Measurements from ENCODE around the gene SLC4A3. TPM values are rescaled to one million over a fixed set of nuclear protein-coding genes. Genes with fewer than 3 reads are reported as not detected.
"Not testable (repeated sequence)": the region's sequence is repeated elsewhere in the genome, so short reads cannot be mapped to it uniquely, and the experiment has no call there.

SLC4A3 gene
- total RNA-seq, 1 experiment from 2014 or later, result 11.4 TPM

GRCh38 chr2:219648963-219649362 lies 21.5 kb downstream of the SLC4A3 start:
- no peak for DNase-seq (ENCODE audit: low spot score)

GRCh38 chr2:219650426-219651248 lies 23.2 kb downstream of the SLC4A3 start:
- DNase-seq (ENCODE audit: low spot score), result no peak

GRCh38 chr2:219651656-219652055 lies 24.2 kb downstream of the SLC4A3 start:
- DNase-seq (ENCODE audit: low spot score), result not testable (repeated sequence)

- DNase-seq (ENCODE audit: low spot score), result peak; percentile 52
Measured at GRCh38 chr2:219656526-219656925, 29.1 kb downstream of the SLC4A3 start.

- no peak for DNase-seq (ENCODE audit: low spot score)
Measured at GRCh38 chr2:219658196-219658846, 30.9 kb downstream of the SLC4A3 start.

GRCh38 chr2:219658874-219659273 lies 31.4 kb downstream of the SLC4A3 start:
- no peak for DNase-seq (ENCODE audit: low spot score)

- no peak for DNase-seq (ENCODE audit: low spot score)
Measured at GRCh38 chr2:219661197-219661954, 33.9 kb downstream of the SLC4A3 start.

- DNase-seq (ENCODE audit: low spot score), result no peak
Measured at GRCh38 chr2:219661955-219662395, 34.5 kb downstream of the SLC4A3 start.

DNA sequence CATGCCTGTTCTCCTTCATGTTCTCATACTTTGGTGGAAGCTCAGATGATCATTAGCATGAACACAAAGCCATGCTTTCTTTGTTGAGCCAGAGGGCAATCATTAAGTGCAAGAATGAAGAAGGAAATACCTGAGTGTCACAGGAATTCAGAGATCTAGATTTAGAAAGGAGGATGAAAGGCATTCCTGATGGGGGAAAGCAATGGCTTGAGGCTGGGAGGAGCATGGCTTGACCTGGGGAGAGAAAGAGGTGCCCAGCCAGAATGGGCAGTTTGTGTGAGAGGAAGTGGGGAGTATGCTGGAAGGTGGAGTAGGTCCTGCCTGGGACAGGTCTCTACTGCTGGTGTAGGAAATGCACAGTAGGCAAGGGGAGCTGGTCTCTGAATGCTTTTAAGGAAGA lies 35.1 kb downstream of the SLC4A3 start:
- DNase-seq (ENCODE audit: low spot score), result no peak

GRCh38 chr2:219663116-219663762 lies 35.8 kb downstream of the SLC4A3 start:
- DNase-seq (ENCODE audit: low spot score), result no peak

- DNase-seq (ENCODE audit: low spot score), result no peak
Measured at GRCh38 chr2:219664041-219664440, 36.6 kb downstream of the SLC4A3 start.

DNA sequence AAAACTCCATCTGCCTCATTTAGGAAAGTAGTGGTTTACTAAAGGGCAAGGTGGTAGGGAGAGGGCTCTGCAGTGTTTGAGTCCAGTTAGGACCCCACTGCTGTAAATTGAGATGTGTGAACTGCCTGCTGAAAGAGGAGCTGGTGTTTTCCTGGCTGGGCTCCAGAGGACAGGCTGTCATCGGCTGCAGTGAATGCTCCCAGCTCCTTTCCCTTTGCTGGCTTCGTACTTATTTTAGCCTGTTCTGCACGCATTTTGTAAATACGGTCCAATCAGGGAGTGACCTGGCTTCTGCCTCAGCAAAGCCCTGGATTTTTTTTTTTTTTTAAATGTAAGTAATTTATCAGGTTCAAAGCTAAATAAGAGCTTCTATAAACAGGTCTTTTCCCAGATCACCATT lies 37.5 kb downstream of the SLC4A3 start:
- DNase-seq (ENCODE audit: low spot score), result no peak

GRCh38 chr2:219665926-219666325 lies 38.5 kb downstream of the SLC4A3 start:
- no peak for DNase-seq (ENCODE audit: low spot score)

DNA sequence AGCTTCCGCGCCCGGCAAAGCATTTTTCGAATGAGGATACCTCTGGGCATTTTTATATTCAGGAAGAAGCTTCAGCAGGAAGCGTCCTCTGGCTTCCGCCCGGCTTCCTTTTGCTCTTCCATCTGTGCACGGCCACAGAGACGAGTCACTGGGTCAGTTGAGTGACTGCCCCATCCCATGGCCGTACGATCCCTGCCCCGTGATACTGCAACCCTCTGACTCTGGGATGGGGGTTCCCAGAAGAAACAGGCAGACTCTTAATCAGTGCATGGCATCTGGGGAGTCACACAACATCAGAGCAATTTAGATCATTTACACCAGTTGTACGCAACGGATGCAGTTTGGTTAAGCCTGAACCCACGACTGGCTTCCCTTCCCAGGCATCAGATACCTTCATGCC lies 40.9 kb downstream of the SLC4A3 start:
- no peak for DNase-seq (ENCODE audit: low spot score)

GRCh38 chr2:219670386-219670785 lies 43.0 kb downstream of the SLC4A3 start:
- no peak for DNase-seq (ENCODE audit: low spot score)

DNA sequence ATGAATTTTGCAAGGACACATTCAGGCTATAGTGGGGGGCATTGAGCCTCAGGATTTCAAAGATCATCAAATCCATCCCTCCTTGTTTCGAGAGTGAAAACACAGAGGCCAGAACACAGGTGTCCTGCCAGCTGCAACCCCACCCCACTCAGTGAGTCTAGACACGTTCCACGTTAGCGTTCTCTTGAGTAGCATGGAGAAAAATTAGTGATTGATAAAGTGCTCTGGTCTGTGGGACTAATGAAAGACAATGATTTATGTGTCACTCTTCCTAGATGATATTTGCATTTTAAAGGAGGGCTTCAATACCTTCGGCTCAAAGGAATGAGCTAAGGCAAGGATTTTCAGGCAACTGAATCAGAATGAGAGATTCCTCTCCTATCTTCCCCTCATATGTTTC lies 43.8 kb downstream of the SLC4A3 start:
- DNase-seq (ENCODE audit: low spot score), result no peak

GRCh38 chr2:219672406-219672805 lies 45.0 kb downstream of the SLC4A3 start:
- DNase-seq (ENCODE audit: low spot score), result no peak

- DNase-seq (ENCODE audit: low spot score), result no peak
Measured at GRCh38 chr2:219675221-219675620, 47.8 kb downstream of the SLC4A3 start.

DNA sequence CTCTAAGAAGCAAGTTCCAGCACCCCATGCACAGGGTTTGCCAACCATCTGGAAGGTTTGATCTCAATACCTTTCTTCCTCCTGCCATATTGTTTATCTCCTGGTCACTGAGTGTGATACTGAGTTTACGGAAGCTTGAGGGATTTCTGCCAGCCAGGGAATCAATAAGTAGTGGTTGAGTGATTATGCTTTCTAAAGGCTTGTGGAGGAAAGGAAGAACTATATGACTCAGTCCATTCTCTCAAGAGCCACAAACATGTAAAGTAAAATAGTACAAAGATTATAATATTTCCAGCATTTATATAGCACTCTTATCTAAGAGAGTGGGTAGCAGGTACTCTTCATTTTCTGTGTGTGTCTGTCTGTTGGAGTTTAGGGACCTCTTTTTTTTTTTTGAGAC lies 49.2 kb downstream of the SLC4A3 start:
- no peak for DNase-seq (ENCODE audit: low spot score)

GRCh38 chr2:219679041-219679440 lies 51.6 kb downstream of the SLC4A3 start:
- DNase-seq (ENCODE audit: low spot score), result no peak

GRCh38 chr2:219679571-219679970 lies 52.1 kb downstream of the SLC4A3 start:
- DNase-seq (ENCODE audit: low spot score), result no peak

Data from A172 (cell line).